HepG2 (cell line): ENCODE results near the gene OR3A1. TPM values are rescaled to one million over a fixed set of nuclear protein-coding genes. Genes with fewer than 3 reads are reported as not detected.

Experiments used
- ATAC-seq: fragments of 200-7000 bp; cut with Tn5 transposase; 3 replicates; pipeline ENCODE4 v1.9.1; 2020; ENCODE audit warnings: mild to moderate bottlenecking, moderate library complexity
- BruUV-seq: library from RNA; stranded (reverse); fragments of 400-500 nt; replicated peaks from 2 replicates; lab custom pipeline; 2021; lab: Mats Ljungman, UMichigan
- CTCF ChIA-PET: fragments of 300-600 bp; formaldehyde crosslinking; extraction: SDS; loops from one replicate; lab custom pipeline; 2021; ENCODE audit warnings: low total read pairs, inconsistent platforms, low intra/inter-chr PET ratio; lab: Yijun Ruan, JAX
- POLR2A ChIA-PET: fragments of 350-600 bp; sonication (Branson Sonifier 250); formaldehyde crosslinking; loops from one replicate; lab custom pipeline; 2020; ENCODE audit warnings: antibody characterized with exemption, inconsistent platforms; lab: Yijun Ruan, JAX
- DNase-seq: peaks from one replicate; pipeline ENCODE4 v3.0.0-alpha.2; 2015; ENCODE audit warnings: low spot score
- FAIRE-seq: peaks from 3 replicates; lab custom pipeline; 2011; peaks lifted over from hg19 to GRCh38; lab: Jason Lieb, UNC
- H2AFZ ChIP-seq: one replicate; pipeline ENCODE4 v1.6.1; 2011; ENCODE audit warnings: low read length, inconsistent platforms
- H3K27ac ChIP-seq: fragments of 300-600 bp; 3 replicates; pipeline ENCODE4 v1.8.0; 2011; ENCODE audit warnings: mixed run types, mild to moderate bottlenecking, mixed read lengths, low read length, inconsistent platforms; ENCODE audit not compliant: insufficient read depth; ENCODE audit errors: extremely low read length
- H3K27me3 ChIP-seq, 2 experiments: fragments of 200-600 bp in 1 of 2; 2 replicates in 1 of 2; 3 replicates in 1 of 2; pipeline versions ENCODE4 v1.6.0 to v1.8.0; 2011; ENCODE audit warnings: low read length in 2 of 2, mild to moderate bottlenecking in 2 of 2, moderate library complexity in 2 of 2, inconsistent platforms in 1 of 2; ENCODE audit not compliant: insufficient read depth in 2 of 2, control insufficient read depth in 1 of 2
- H3K36me3 ChIP-seq, 2 experiments: fragments of 200-600 bp in 1 of 2; replicated peaks in 1 of 2; 2 replicates in 1 of 2; 3 replicates in 1 of 2; pipeline versions ENCODE4 v1.5.1 to v1.8.0; 2011; ENCODE audit warnings: low read length in 2 of 2, inconsistent platforms in 1 of 2; ENCODE audit not compliant: insufficient read depth in 2 of 2, control insufficient read depth in 1 of 2
- H3K4me1 ChIP-seq: 2 replicates; pipeline ENCODE4 v1.5.1; 2012; ENCODE audit warnings: low read length, inconsistent platforms; ENCODE audit not compliant: insufficient read depth
- H3K4me2 ChIP-seq: 2 replicates; pipeline ENCODE4 v1.6.0; 2011; ENCODE audit warnings: low read depth, low read length, inconsistent platforms
- H3K4me3 ChIP-seq, 3 experiments: fragments of 200-600 bp in 1 of 3; sonication (generic), shearing (Covaris generic) in 1 of 3; replicated peaks in 1 of 3; 2 replicates each; pipeline ENCODE4 v1.5.1; 2011 to 2016; ENCODE audit warnings: low read length in 3 of 3, inconsistent platforms in 2 of 3, low read depth in 2 of 3, mild to moderate bottlenecking in 2 of 3, control low read depth in 1 of 3, mixed read lengths in 1 of 3; ENCODE audit not compliant: insufficient read depth in 1 of 3
- H3K79me2 ChIP-seq: one replicate; pipeline ENCODE4 v1.6.1; 2011; ENCODE audit warnings: low read length, inconsistent platforms; ENCODE audit not compliant: insufficient read depth
- H3K9ac ChIP-seq: 2 replicates; pipeline ENCODE4 v1.6.0; 2011; ENCODE audit warnings: mild to moderate bottlenecking, low read depth, low read length, inconsistent platforms; ENCODE audit not compliant: insufficient read depth
- H3K9me3 ChIP-seq: 2 replicates; pipeline ENCODE4 v1.5.1; 2012; ENCODE audit warnings: mild to moderate bottlenecking, low read length
- H4K20me1 ChIP-seq: 2 replicates; pipeline ENCODE4 v1.6.0; 2011; ENCODE audit warnings: inconsistent platforms, mild to moderate bottlenecking, low read length, moderate library complexity; ENCODE audit not compliant: insufficient read depth
- EHMT2 ChIP-seq: fragments of 200-600 bp; sonication (generic); IDR thresholded peaks from 2 replicates; pipeline ENCODE4 v1.7.0; 2017; ENCODE audit warnings: antibody characterized with exemption, low read depth, low read length, borderline replicate concordance
- ERF ChIP-seq: IDR thresholded peaks from 2 replicates; pipeline ENCODE4 v1.6.1; 2018; ENCODE audit warnings: missing biosample characterization, missing genetic modification reagents
- HNRNPL ChIP-seq: fragments of 200-400 bp; formaldehyde crosslinking; IDR thresholded peaks from 2 replicates; pipeline ENCODE4 v1.6.1; 2017; ENCODE audit warnings: mild to moderate bottlenecking, low read depth, low read length
- NFE2L1 ChIP-seq: sonication (generic); formaldehyde crosslinking; IDR thresholded peaks from 2 replicates; pipeline ENCODE4 v1.4.0; 2020; ENCODE audit warnings: missing genetic modification reagents, mild to moderate bottlenecking, borderline replicate concordance
- RARA ChIP-seq: IDR thresholded peaks from 2 replicates; pipeline ENCODE4 v1.6.1; 2016; ENCODE audit warnings: missing genetic modification reagents, missing compliant biosample characterization
- TEAD3 ChIP-seq: optimal IDR thresholded peaks from 2 replicates; pipeline ENCODE3; 2016; ENCODE audit warnings: borderline replicate concordance
- ZNF543 ChIP-seq: sonication (generic); formaldehyde crosslinking; IDR thresholded peaks from 2 replicates; pipeline ENCODE4 v1.4.0; 2020; ENCODE audit warnings: mild to moderate bottlenecking, missing genetic modification reagents
- ZNF589 ChIP-seq: sonication (generic); formaldehyde crosslinking; conservative IDR thresholded peaks from 2 replicates; pipeline ENCODE4 v1.8.0; 2022; ENCODE audit warnings: mild to moderate bottlenecking, moderate library complexity, missing genetic modification reagents
- ZNF792 ChIP-seq: IDR thresholded peaks from 2 replicates; pipeline ENCODE4 v1.6.1; 2016
- ZSCAN29 ChIP-seq: sonication (generic); formaldehyde crosslinking; conservative IDR thresholded peaks from 2 replicates; pipeline ENCODE4 v1.4.0; 2020; ENCODE audit warnings: mild to moderate bottlenecking, missing genetic modification reagents
- WGBS: methylation state at CpG from one replicate; pipeline ENCODE4 v1.1.6; 2017; ENCODE audit warnings: low lambda C conversion rate; 5-methylcytosine and 5-hydroxymethylcytosine counted together
- in situ Hi-C: cut with HindIII; loops from 2 replicates; pipeline ENCODE4 v1.10.0; 2017; ENCODE audit warnings: low pct_unique_long_range_greater_than_20kb; ENCODE audit not compliant: extremely low pct_ligation_motif_present
- intact Hi-C: fragments of 100-400 bp; cut with micrococcal nuclease; formaldehyde crosslinking; loops from one replicate; pipeline ENCODE4 v1.10.0; 2022; ENCODE audit not compliant: unreplicated experiment
- polyA plus RNA-seq, 8 experiments: library from polyadenylated mRNA; depleted of rRNA in 3 of 8; stranded (reverse) in 7 of 8; unstranded in 1 of 8; fragments of >200 nt; fragmentation: Illumina TruSeq in 4 of 8; extraction: Trizol in 4 of 8; gene quantifications; 2 replicates each; pipeline versions ENCODE4 v1.2.1 to v1.2.3, GENCODE V29; 2011 to 2016; ENCODE audit warnings: low read depth in 4 of 8, missing spikeins in 1 of 8, mixed read lengths in 1 of 8; ENCODE audit not compliant: insufficient read depth in 1 of 8
- total RNA-seq, 5 experiments: library from RNA; depleted of rRNA; stranded (reverse); fragments of >200 nt; fragmentation: Illumina TruSeq; extraction: Trizol; gene quantifications; 2 replicates each; pipeline ENCODE4 v1.2.3, GENCODE V29; 2016; ENCODE audit warnings: low read depth in 1 of 5
- TF ChIP-seq, protein P1 (sequence below): sonication (generic); formaldehyde crosslinking; IDR thresholded peaks from 2 replicates; pipeline ENCODE4 v1.4.0; 2020; ENCODE audit warnings: mild to moderate bottlenecking, missing genetic modification reagents
- TF ChIP-seq, protein P2 (sequence below): sonication (generic); formaldehyde crosslinking; IDR thresholded peaks from 2 replicates; pipeline ENCODE4 v1.4.0; 2020; ENCODE audit warnings: missing genetic modification reagents
- TF ChIP-seq, protein P3 (sequence below): sonication (generic); formaldehyde crosslinking; IDR thresholded peaks from 2 replicates; pipeline ENCODE4 v1.4.0; 2020; ENCODE audit warnings: missing genetic modification reagents
- TF ChIP-seq, protein P4 (sequence below): IDR thresholded peaks from 2 replicates; pipeline ENCODE4 v1.6.1; 2016; ENCODE audit warnings: low read depth, control low read depth
- TF ChIP-seq, protein P5 (sequence below): fragments of 450-650 bp; IDR thresholded peaks from 2 replicates; pipeline ENCODE4 v1.6.1; 2017
- TF ChIP-seq, protein P6 (sequence below): sonication (generic); formaldehyde crosslinking; IDR thresholded peaks from 2 replicates; pipeline ENCODE4 v1.5.1; 2020; ENCODE audit warnings: mild to moderate bottlenecking, missing genetic modification reagents, borderline replicate concordance

Gene OR3A1
- total and polyA plus RNA-seq, 2 of the 13 experiments (the other 11 are each of a cell fraction or from before 2014, with no cell fraction given), result not detected

DNA sequence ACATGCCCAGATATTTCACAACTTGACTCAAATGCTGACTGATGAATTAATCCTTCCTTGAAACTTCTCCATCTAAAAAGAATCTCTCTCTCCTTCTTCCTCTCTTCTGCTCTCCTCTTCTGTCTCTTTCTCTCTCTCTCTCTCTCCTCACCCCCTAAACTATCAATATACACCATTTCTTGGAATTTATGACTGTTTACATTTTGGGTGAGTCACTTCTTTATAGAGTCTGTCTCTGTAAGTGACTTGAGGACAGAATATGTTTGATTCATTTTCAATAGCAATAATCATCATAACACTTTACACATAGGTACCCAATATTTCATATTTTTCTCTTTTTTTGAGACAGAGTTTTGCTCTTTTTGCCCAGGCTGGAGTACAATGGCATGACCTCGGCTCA lies 15.3 kb downstream of the OR3A1 start:
- Histone ChIP-seq H3K36me3 (no peaks in the 10 kb centered on the region), H3K9me3 (no peaks in the 10 kb centered on the region), H3K9ac (no peak overlapping the region), H3K4me3 (no peak overlapping the region), H3K79me2 (no peaks in the 10 kb centered on the region), H2AFZ (no peak overlapping the region), H3K4me2 (no peak overlapping the region), H3K27ac (no peak overlapping the region), H3K4me1 (no peaks in the 10 kb centered on the region), H4K20me1 (no peaks in the 10 kb centered on the region), H3K27me3 (peaks cover 0 to 2% of the 10 kb centered on the region in 2 experiments; a peak in 1 of 5 replicates)
- no TSS peak for BruUV-seq
- ChIA-PET POLR2A (no interaction called here), CTCF (no interaction called here)
- in situ Hi-C loops, result no loop called here
- FAIRE-seq, result no peak
- intact Hi-C loops, result no loop called here
- ATAC-seq, result no peak
- DNase-seq, result no peak
- WGBS, result 6% methylated on average over 1 of the region's 1 CpG
- TF ChIP-seq, protein P1, sequence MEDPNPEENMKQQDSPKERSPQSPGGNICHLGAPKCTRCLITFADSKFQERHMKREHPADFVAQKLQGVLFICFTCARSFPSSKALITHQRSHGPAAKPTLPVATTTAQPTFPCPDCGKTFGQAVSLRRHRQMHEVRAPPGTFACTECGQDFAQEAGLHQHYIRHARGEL (CRISPR knock-in tag), result no peak
- TF ChIP-seq, protein P2, sequence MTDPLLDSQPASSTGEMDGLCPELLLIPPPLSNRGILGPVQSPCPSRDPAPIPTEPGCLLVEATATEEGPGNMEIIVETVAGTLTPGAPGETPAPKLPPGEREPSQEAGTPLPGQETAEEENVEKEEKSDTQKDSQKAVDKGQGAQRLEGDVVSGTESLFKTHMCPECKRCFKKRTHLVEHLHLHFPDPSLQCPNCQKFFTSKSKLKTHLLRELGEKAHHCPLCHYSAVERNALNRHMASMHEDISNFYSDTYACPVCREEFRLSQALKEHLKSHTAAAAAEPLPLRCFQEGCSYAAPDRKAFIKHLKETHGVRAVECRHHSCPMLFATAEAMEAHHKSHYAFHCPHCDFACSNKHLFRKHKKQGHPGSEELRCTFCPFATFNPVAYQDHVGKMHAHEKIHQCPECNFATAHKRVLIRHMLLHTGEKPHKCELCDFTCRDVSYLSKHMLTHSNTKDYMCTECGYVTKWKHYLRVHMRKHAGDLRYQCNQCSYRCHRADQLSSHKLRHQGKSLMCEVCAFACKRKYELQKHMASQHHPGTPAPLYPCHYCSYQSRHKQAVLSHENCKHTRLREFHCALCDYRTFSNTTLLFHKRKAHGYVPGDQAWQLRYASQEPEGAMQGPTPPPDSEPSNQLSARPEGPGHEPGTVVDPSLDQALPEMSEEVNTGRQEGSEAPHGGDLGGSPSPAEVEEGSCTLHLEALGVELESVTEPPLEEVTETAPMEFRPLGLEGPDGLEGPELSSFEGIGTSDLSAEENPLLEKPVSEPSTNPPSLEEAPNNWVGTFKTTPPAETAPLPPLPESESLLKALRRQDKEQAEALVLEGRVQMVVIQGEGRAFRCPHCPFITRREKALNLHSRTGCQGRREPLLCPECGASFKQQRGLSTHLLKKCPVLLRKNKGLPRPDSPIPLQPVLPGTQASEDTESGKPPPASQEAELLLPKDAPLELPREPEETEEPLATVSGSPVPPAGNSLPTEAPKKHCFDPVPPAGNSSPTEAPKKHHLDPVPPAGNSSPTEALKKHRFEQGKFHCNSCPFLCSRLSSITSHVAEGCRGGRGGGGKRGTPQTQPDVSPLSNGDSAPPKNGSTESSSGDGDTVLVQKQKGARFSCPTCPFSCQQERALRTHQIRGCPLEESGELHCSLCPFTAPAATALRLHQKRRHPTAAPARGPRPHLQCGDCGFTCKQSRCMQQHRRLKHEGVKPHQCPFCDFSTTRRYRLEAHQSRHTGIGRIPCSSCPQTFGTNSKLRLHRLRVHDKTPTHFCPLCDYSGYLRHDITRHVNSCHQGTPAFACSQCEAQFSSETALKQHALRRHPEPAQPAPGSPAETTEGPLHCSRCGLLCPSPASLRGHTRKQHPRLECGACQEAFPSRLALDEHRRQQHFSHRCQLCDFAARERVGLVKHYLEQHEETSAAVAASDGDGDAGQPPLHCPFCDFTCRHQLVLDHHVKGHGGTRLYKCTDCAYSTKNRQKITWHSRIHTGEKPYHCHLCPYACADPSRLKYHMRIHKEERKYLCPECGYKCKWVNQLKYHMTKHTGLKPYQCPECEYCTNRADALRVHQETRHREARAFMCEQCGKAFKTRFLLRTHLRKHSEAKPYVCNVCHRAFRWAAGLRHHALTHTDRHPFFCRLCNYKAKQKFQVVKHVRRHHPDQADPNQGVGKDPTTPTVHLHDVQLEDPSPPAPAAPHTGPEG (CRISPR knock-in tag), result no peak
- TF ChIP-seq ZNF589 (CRISPR knock-in tag), result no peak
- TF ChIP-seq ZNF792 (CRISPR knock-in tag), result no peak
- no peak for TF ChIP-seq ERF (CRISPR knock-in tag)
- no peak for TF ChIP-seq ZNF543 (CRISPR knock-in tag)
- no peak for TF ChIP-seq ZSCAN29 (CRISPR knock-in tag)
- TF ChIP-seq RARA (CRISPR knock-in tag), result no peak
- TF ChIP-seq NFE2L1 (CRISPR knock-in tag), result no peak
- TF ChIP-seq, protein P3, sequence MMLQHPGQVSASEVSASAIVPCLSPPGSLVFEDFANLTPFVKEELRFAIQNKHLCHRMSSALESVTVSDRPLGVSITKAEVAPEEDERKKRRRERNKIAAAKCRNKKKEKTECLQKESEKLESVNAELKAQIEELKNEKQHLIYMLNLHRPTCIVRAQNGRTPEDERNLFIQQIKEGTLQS, result no peak
- no peak for TF ChIP-seq TEAD3 (CRISPR knock-in tag)
- TF ChIP-seq, protein P4, sequence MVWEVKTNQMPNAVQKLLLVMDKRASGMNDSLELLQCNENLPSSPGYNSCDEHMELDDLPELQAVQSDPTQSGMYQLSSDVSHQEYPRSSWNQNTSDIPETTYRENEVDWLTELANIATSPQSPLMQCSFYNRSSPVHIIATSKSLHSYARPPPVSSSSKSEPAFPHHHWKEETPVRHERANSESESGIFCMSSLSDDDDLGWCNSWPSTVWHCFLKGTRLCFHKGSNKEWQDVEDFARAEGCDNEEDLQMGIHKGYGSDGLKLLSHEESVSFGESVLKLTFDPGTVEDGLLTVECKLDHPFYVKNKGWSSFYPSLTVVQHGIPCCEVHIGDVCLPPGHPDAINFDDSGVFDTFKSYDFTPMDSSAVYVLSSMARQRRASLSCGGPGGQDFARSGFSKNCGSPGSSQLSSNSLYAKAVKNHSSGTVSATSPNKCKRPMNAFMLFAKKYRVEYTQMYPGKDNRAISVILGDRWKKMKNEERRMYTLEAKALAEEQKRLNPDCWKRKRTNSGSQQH (CRISPR knock-in tag), result no peak
- no peak for TF ChIP-seq HNRNPL
- TF ChIP-seq EHMT2, result no peak
- TF ChIP-seq, protein P5, sequence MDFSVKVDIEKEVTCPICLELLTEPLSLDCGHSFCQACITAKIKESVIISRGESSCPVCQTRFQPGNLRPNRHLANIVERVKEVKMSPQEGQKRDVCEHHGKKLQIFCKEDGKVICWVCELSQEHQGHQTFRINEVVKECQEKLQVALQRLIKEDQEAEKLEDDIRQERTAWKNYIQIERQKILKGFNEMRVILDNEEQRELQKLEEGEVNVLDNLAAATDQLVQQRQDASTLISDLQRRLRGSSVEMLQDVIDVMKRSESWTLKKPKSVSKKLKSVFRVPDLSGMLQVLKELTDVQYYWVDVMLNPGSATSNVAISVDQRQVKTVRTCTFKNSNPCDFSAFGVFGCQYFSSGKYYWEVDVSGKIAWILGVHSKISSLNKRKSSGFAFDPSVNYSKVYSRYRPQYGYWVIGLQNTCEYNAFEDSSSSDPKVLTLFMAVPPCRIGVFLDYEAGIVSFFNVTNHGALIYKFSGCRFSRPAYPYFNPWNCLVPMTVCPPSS, result no peak
- TF ChIP-seq, protein P6, sequence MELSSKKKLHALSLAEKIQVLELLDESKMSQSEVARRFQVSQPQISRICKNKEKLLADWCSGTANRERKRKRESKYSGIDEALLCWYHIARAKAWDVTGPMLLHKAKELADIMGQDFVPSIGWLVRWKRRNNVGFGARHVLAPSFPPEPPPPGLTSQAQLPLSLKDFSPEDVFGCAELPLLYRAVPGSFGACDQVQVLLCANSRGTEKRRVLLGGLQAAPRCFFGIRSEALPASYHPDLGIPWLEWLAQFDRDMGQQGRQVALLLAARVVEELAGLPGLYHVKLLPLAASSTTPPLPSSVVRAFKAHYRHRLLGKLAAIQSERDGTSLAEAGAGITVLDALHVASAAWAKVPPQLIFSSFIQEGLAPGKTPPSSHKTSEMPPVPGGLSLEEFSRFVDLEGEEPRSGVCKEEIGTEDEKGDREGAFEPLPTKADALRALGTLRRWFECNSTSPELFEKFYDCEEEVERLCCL (CRISPR knock-in tag), result no peak
